ENCODE data around the gene ESRRB.
"Not testable (repeated sequence)": the region's sequence is repeated elsewhere in the genome, so short reads cannot be mapped to it uniquely, and the experiment has no call there.

The ESRRB gene

DNA sequence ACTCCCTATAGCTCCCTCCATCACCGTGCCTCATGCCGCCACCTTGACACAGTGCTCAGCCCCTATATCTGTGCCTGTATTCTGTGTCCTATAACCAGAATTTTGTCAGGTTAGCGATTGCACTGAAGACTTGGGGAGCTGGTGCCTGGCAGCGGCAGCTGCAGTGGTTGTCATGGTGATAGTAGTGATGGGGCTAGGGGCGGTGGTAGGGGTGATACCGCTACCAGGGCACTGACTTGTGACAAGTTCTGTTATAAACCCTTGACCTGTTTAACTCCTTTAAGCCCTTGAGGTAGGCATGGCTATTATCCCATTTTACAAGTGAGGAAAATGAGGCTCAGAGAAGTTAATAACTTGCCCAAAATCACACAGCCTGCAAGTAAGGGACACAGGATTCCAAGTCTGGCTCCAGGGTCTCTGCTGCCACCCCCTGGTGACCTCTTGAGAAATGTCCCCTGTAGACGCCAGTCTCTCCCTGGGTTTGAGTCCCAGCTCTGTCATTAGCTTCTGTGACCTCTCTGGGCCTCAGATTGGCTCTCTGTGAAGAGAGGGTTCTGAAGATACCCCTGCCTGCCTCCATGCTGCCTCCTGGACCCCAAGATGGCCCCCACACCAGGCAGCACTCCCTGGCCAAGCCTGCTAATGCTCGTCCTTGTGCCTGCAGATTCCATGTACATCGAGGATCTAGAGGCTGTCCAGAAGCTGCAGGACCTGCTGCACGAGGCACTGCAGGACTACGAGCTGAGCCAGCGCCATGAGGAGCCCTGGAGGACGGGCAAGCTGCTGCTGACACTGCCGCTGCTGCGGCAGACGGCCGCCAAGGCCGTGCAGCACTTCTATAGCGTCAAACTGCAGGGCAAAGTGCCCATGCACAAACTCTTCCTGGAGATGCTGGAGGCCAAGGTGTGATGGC is 121.9 kb downstream of the ESRRB start:
- DNase-seq (ENCODE audit: low read depth in 2 of 2), result no peak

GRCh38 chr14:76498463-76498935 is 122.6 kb downstream of the ESRRB start:
- DNase-seq (ENCODE audit: low read depth in 2 of 2), result no peak

DNA sequence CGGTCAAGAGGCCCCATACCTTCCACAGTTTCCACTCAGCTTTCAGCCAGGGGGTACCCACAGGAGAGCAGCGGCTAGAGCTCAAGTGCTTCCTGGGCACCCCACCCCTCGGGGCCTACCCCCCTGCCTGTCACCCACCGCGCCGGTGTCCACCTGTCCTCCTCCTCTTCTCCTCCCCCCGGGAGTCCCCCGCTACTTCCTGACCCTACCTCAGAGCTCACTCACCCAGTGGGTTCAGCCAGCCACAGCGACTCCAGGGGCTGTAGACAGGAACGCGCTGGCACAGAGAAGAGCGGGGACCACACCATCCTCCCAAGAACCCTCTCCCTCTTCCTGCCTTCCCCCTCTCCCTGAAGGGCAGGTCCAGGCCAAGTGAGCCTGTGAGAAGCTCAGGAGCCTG is 123.0 kb downstream of the ESRRB start:
- no peak for DNase-seq (ENCODE audit: low read depth in 2 of 2)

DNA sequence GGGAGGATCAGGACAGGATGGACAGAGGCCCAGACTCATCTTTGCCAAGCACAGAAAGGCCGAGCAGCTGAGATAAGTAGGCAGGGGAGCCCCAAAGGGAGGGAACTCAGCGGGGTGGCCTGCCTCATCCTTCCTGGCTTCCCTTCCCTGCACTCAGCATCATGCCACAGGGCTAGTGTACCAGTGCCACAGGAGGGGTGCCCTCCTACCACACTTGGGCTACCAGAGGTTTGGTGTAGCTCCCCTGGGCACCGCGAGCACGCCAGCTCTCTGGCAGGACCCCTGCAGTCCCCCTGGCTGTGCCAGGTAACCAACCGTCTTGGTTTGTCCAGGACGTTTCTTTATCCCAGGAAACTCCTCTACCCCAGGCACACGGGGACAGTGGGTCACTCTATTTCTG is 123.5 kb downstream of the ESRRB start:
- no peak for DNase-seq (ENCODE audit: low read depth in 2 of 2)

- no peak for DNase-seq (ENCODE audit: low read depth in 2 of 2)
These were observed 124.1 kb downstream of the ESRRB start for GRCh38 chr14:76500011-76500410.

DNA sequence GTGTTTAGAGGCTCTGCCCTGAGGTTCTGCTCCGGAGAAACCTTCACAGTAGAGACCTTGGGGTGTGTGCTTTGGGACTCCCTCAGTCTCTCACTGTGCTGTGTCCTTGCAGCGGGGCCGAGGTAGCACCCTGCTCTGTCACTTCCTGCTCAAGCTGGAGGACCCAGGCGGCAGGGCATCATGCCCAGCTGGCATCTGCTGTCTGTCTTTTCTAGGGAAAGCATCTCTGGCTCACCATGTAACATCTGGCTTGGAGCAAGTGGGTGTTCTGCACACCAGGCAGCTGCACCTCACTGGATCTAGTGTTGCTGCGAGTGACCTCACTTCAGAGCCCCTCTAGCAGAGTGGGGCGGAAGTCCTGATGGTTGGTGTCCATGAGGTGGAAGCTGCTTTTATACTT is 124.5 kb downstream of the ESRRB start:
- no peak for DNase-seq (ENCODE audit: low read depth in 2 of 2)

GRCh38 chr14:76501156-76501720 is 125.3 kb downstream of the ESRRB start:
- DNase-seq (ENCODE audit: low read depth in 2 of 2), result no peak

DNA sequence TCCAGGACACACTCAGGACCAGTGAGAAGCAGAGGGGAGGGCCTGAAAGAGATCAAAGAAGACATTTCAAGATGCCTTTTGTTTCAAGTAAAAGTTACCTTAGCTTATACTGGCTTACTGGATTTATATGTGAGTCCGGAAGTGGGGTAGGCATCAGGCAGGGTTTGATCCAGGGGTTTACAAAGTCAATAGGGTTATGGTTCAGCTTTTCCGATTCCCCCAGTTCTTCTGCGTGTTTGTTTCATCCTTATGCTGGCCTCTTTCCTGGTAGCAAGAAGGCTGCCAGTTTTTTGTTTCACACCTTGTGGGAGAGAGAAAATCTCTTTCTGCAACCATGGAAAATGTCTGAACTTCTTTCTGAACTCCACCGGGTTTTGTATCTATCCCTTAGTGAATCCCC is 126.3 kb downstream of the ESRRB start:
- DNase-seq (ENCODE audit: low read depth in 2 of 2), result no peak

- no peak for DNase-seq (ENCODE audit: low read depth in 2 of 2)
These were observed 126.7 kb downstream of the ESRRB start for GRCh38 chr14:76502638-76503037.

DNA sequence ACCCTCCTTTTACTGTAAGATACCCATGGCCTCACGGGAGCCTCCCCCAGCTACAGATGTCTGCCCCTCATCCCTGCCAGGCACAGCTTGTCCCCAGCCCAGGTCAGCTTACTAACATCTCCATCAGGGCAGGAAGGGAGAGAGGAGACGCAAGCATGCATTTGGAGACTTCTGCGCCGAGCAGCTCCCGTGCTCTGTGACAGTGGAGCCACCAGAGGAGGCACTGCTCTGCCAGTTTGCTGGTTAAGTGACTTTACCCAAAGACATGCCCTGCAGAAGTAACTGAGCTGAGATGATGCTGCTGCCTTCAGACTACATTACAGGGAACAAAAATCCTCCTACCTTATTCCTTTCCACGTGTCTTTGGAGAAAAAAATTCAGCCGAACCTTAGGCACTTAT is 133.4 kb downstream of the ESRRB start:
- DNase-seq (ENCODE audit: low read depth in 2 of 2), result no peak

DNA sequence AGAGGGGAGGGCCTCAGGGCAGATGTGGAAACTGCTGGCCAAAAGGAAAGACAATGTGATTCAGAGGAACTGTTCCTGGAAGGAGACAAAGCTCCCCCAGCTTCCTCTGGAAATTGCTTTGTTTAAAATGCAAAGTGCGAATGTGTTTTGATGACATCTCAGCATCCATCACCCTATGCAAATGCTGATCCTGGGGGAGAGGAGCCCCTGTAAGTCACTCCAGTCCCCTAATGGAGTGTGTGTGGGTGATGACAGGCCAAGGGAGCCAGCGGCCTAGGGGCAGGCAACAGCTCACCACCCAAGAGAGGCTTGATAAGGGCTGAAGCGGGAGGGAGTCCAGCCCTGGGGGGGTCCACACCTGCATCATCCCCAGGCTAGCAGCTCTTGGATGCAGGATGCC is 134.2 kb downstream of the ESRRB start:
- no peak for DNase-seq (ENCODE audit: low read depth in 2 of 2)

DNA sequence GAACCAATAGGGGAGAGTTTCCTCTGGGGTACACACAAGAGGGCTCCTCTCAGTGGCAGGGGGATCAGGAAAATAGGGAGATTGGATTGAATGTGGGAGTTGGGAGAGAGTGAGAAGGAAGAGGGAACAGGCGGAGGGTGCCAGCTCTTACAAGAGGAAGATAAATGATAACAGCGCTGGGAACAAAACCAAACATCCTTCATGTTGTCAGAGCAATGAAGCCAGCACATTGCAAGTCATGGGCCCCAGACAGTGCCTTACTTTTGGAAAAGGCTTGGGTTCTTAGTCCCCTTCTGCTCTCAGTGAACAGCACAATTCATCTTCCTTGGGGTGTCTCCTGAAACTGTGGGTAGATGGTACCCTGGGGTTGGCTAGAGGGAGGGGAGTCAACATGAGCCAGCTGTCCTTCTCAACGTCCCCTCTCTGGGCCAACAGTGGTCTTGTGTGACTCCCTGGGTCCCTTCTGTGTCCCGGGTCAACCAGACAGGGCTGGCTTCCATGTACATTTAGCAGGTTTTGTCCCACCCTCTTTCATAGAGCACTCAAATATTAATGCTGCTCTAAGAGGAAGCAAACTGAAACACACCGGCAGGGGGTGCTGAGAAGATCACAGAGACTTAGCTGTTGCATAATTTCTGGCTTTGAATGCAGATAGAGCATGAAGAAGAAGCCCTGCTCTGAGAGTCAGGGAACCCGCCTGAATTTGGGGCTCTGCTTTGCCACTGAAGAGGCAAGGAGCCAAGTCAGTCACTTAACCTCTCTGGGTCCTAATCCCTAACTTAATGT is 138.5 kb downstream of the ESRRB start:
- no peak for DNase-seq (ENCODE audit: low read depth in 2 of 2)

DNA sequence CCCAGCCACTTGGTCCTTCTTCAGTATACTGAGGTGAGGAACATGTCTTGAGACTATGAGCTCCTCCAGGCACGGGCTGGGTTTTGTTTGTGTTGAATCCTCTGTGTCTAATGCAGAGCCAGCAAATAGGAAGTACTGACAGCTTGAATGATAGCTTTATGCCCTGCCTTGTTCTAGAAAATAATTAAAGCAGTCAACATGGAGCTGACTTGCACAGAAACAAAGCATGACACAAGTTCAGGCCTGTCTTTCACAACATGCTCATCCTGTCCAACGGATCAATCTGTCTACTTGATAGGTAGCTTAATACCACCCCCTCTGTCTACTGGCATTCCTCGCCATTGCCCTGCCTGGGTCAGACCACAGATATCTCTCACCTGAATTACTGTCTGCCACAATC is 140.9 kb downstream of the ESRRB start:
- no peak for DNase-seq (ENCODE audit: low read depth in 2 of 2)

GRCh38 chr14:76518366-76518765 is 142.4 kb downstream of the ESRRB start:
- DNase-seq (ENCODE audit: low read depth in 2 of 2), result no peak

GRCh38 chr14:76525106-76525821 is 149.3 kb downstream of the ESRRB start:
- no peak for DNase-seq (ENCODE audit: low read depth in 2 of 2)

DNA sequence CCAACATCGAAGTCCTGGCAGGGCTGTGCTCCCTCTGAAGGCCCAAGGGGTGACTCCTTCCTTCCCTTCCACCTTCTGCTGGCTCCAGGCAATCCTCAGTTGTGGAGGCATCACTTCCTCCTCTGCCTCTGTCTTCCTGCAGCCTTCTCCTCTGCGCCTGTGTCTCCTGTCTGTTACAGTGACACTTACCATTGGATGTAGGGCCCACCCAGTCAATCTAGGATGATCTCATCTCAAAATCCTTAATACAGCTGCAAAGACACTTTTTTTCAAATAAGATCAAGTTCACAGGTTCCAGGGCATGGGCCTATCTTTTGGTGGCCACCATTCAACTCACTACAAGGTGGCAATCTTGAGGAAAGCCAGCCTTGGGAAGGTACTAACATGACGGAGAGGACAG is 155.1 kb downstream of the ESRRB start:
- no peak for DNase-seq (ENCODE audit: low read depth in 2 of 2)

DNA sequence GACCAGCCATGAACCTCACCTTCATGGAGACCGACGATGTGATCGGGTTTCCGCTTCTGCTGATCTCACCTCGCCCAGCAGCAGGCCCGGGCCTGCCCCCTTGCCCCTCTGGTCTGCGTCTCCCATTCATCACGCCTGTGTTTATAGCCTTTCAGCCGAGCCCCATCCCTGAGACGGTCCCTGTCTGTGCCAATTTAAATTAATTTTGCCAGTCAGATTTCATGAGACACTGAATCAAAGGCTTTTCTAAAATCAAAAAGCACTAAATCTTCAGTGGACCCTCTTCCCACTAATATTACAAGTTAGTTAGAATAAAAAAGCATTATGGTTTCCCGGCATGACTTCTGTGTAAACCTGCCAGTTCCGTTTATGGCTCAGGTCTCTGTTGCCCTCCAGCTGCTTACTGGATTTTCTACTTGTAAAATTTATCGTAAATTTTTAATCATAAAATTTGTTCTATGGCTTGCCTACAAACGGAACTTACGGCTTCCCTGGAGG is 155.9 kb downstream of the ESRRB start:
- DNase-seq (ENCODE audit: low read depth in 2 of 2), result no peak

GRCh38 chr14:76536636-76537035 is 160.7 kb downstream of the ESRRB start:
- not testable (repeated sequence) for DNase-seq (ENCODE audit: low read depth in 2 of 2)

GRCh38 chr14:76537906-76538647 is 162.1 kb downstream of the ESRRB start:
- no peak for DNase-seq (ENCODE audit: low read depth in 2 of 2)

DNA sequence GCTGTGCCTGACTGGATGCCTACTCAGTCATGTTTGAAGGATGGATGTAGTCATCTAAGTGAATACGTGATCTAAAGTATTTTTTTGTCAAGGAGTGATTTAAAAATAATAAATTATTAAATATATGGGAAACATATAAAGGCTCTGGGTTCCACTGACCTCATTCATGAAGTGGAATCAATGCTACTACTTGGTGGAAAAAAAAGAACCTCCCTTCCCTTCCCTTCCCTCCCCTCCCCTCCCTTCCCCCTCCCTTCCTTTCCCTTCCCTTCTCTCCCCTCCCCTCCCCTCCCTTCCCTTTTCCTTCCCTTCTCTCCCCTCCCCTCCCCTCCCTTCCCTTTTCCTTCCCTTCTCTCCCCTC is 162.7 kb downstream of the ESRRB start:
- no peak for DNase-seq (ENCODE audit: low read depth in 2 of 2)

DNA sequence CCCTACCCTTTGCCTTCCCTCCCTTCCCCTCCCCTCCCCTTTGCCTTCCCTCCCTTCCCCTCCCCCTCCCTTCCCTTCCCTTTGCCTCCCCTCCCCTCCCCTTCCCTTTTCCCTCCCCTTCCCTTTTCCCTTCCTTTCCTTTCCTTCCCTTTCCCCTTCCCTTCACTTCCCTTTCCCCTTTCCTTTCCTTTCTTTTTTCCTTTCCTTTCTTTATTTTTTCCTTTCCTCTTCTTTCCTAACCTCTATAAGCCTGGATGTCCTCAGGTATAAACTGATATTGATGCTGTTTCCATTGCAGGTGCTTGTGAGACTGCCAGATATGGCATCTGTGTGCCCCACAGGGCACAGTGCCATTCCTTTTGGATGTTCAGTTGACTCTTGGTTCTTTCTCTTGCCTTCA is 163.2 kb downstream of the ESRRB start:
- DNase-seq (ENCODE audit: low read depth in 2 of 2), result no peak
